ENCODE measurements around the gene PRR16. TPM values are rescaled to one million over a fixed set of nuclear protein-coding genes. Genes with fewer than 3 reads are reported as not detected.
"Not testable (repeated sequence)": the region's sequence is repeated elsewhere in the genome, so short reads cannot be mapped to it uniquely, and the experiment has no call there.

PRR16 gene
- total RNA-seq, 3 donors from 2014 or later, result not detected

DNA sequence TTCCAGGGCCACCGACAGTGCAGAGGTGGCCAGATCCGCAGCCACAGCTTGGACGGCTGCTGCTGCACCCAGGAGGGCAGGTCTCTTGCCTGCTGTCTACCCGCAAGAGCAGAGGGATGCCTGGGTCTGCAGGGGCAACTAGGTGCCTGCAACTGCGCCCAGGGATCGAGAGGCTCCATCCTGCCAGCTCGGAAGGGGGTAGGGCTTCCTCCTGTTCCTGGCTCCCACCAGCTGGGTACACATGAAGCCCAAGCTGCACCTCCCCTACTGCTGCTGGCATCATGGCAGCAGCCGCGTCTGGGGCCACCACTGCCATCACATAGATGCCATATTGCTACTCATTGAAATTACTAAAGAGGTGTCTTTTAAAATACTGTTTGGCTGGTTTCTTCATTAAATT, 12.7 kb upstream of the PRR16 start:
- H3K4me3 Mint-ChIP-seq, result no peak overlapping the region

GRCh38 chr5:120452471-120452870, 11.6 kb upstream of the PRR16 start:
- H3K36me3 Mint-ChIP-seq (ENCODE audit: insufficient read depth), result no peaks in the 10 kb centered on the region
- no peaks in the 10 kb centered on the region for H3K9me3 Mint-ChIP-seq
- no peak overlapping the region for H3K4me3 Mint-ChIP-seq
- no peak for DNase-seq
- ATAC-seq, result no peak
- H3K27me3 Mint-ChIP-seq (ENCODE audit: low read depth), result no peaks in the 10 kb centered on the region
- H3K4me1 Mint-ChIP-seq (ENCODE audit: low read depth), result no peaks in the 10 kb centered on the region

More for the DNA sequence above, 12.7 kb upstream of the PRR16 start:
- H3K9me3 Mint-ChIP-seq, result no peaks in the 10 kb centered on the region
- H3K4me1 Mint-ChIP-seq (ENCODE audit: low read depth), result no peaks in the 10 kb centered on the region
- no peaks in the 10 kb centered on the region for H3K36me3 Mint-ChIP-seq (ENCODE audit: insufficient read depth)
- H3K27me3 Mint-ChIP-seq (ENCODE audit: low read depth), result no peaks in the 10 kb centered on the region
- DNase-seq, result no peak
- peak in 1 of 2 donors; percentile 18 for ATAC-seq

- H3K4me1 Mint-ChIP-seq (ENCODE audit: low read depth), result peaks cover 4% of the 10 kb centered on the region
Observed at GRCh38 chr5:120454094-120454798, 9.9 kb upstream of the PRR16 start.

GRCh38 chr5:120456006-120456405, 8.1 kb upstream of the PRR16 start:
- no peaks in the 10 kb centered on the region for H3K36me3 Mint-ChIP-seq (ENCODE audit: insufficient read depth)
- no peak overlapping the region for H3K4me3 Mint-ChIP-seq
- DNase-seq, result no peak
- no peaks in the 10 kb centered on the region for H3K27me3 Mint-ChIP-seq (ENCODE audit: low read depth)
- ATAC-seq, result no peak
- H3K9me3 Mint-ChIP-seq, result no peaks in the 10 kb centered on the region
- peaks cover 4% of the 10 kb centered on the region for H3K4me1 Mint-ChIP-seq (ENCODE audit: low read depth)

More at GRCh38 chr5:120454094-120454798, 9.9 kb upstream of the PRR16 start:
- Mint-ChIP-seq H3K27me3 (ENCODE audit: low read depth) (no peaks in the 10 kb centered on the region), H3K9me3 (no peaks in the 10 kb centered on the region), H3K4me3 (no peak overlapping the region), H3K36me3 (ENCODE audit: insufficient read depth) (no peaks in the 10 kb centered on the region)
- ATAC-seq, result no peak
- no peak for DNase-seq

GRCh38 chr5:120457839-120458507, 6.1 kb upstream of the PRR16 start:
- no peak for DNase-seq
- Mint-ChIP-seq H3K4me3 (peak overlapping the region; percentile 69), H3K36me3 (ENCODE audit: insufficient read depth) (no peaks in the 10 kb centered on the region), H3K9me3 (no peaks in the 10 kb centered on the region), H3K27me3 (ENCODE audit: low read depth) (peaks cover 8% of the 10 kb centered on the region), H3K4me1 (ENCODE audit: low read depth) (peaks cover 4% of the 10 kb centered on the region)
- ATAC-seq, result peak; percentile 66 to 67

- H3K4me3 Mint-ChIP-seq, result peak overlapping the region; percentile 69
- not testable (repeated sequence) for H3K4me1 Mint-ChIP-seq (ENCODE audit: low read depth); ATAC-seq; H3K36me3 Mint-ChIP-seq (ENCODE audit: insufficient read depth); H3K9me3 Mint-ChIP-seq; DNase-seq
- H3K27me3 Mint-ChIP-seq (ENCODE audit: low read depth), result peaks cover 13% of the 10 kb centered on the region
Observed at GRCh38 chr5:120458508-120458847, 5.6 kb upstream of the PRR16 start.

GRCh38 chr5:120461251-120461650, 2.8 kb upstream of the PRR16 start:
- H3K4me1 Mint-ChIP-seq (ENCODE audit: low read depth), result peaks cover 14% of the 10 kb centered on the region
- no peak overlapping the region for H3K4me3 Mint-ChIP-seq
- ATAC-seq (no peak), DNase-seq (no peak)
- no peaks in the 10 kb centered on the region for H3K36me3 Mint-ChIP-seq (ENCODE audit: insufficient read depth)
- no peaks in the 10 kb centered on the region for H3K9me3 Mint-ChIP-seq
- peaks cover 33% of the 10 kb centered on the region for H3K27me3 Mint-ChIP-seq (ENCODE audit: low read depth)

DNA sequence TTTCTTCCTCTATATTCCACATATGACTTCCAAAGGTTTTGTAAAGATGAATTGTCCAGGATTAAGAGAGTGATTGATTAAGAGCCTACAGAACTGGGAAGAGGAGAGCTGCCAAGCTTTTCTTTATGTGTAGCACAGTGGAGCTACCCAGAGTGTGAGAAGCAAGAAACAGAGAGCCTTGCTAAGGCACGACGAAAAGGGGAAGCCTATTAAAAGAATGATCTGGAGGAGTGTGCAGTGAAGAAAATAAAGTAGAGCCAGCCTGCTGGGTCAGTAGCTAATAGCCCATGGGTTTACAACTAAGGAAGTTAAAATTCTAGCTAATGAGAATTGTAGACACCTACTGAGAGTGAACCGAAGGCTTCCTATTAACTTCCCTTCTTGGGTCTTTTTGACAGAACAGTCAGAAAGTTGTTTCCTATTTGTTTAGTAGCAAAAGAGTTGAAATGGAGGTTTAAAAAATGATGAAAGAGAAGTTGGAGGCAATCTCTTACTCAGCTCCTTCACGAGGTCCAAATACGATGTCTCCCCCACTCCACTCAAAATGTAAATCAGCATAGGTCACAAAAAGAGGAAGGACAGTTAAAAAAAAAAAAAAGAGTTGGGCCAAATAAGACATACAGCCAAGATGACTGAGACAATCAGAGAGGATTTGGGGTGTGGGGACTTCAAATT, 957 bp upstream of the PRR16 start:
- peaks cover 36% of the 10 kb centered on the region for H3K27me3 Mint-ChIP-seq (ENCODE audit: low read depth)
- peaks cover 10% of the 10 kb centered on the region for H3K4me1 Mint-ChIP-seq (ENCODE audit: low read depth)
- H3K4me3 Mint-ChIP-seq, result peak overlapping the region; percentile 39
- DNase-seq (no peak), ATAC-seq (no peak)
- H3K36me3 Mint-ChIP-seq (ENCODE audit: insufficient read depth), result no peaks in the 10 kb centered on the region
- no peaks in the 10 kb centered on the region for H3K9me3 Mint-ChIP-seq

GRCh38 chr5:120464627-120465435, 731 bp downstream of the PRR16 start:
- H3K27me3 Mint-ChIP-seq (ENCODE audit: low read depth), result peaks cover 36% of the 10 kb centered on the region

DNA sequence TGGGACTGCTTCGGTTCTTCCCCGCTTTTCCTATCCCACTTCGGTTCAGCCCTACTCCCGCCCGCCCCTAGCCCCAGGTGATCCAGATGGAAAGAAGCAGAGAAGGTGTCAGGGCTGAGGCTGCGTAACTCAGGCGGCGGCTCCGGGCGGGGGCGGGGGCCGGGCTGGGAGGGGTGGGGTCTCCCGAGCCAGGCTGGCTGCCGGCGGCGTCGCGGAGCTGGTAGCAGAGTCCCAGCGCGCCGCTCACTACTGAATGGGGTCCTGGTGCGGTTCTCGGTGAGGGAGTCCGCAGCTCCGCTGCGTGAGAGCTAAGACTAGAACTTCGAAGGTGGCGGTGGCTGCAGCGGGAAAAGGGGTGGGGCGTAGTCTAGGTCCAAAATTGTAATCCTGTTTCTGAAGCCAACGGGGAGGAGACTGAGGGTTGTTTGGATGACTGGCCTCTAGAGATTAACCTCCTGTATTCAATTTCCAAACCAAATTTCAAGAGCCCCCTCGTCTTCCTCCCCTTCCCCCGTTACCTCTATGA, 1.4 kb downstream of the PRR16 start:
- H3K27me3 Mint-ChIP-seq (ENCODE audit: low read depth), result peaks cover 36% of the 10 kb centered on the region
- no peak for DNase-seq
- peak overlapping the region; percentile 69 for H3K4me3 Mint-ChIP-seq

More at GRCh38 chr5:120464627-120465435, 731 bp downstream of the PRR16 start:
- ATAC-seq (peak; percentile 16 to 22), DNase-seq (no peak)
- no peaks in the 10 kb centered on the region for H3K36me3 Mint-ChIP-seq (ENCODE audit: insufficient read depth)
- no peaks in the 10 kb centered on the region for H3K9me3 Mint-ChIP-seq
- H3K4me3 Mint-ChIP-seq, result peak overlapping the region; percentile 69
- peaks cover 10% of the 10 kb centered on the region for H3K4me1 Mint-ChIP-seq (ENCODE audit: low read depth)

GRCh38 chr5:120466341-120467006, 2.4 kb downstream of the PRR16 start:
- ATAC-seq, result no peak
- Mint-ChIP-seq H3K27me3 (ENCODE audit: low read depth) (peaks cover 36% of the 10 kb centered on the region), H3K4me1 (ENCODE audit: low read depth) (peaks cover 10% of the 10 kb centered on the region), H3K9me3 (no peaks in the 10 kb centered on the region), H3K4me3 (no peak overlapping the region), H3K36me3 (ENCODE audit: insufficient read depth) (no peaks in the 10 kb centered on the region)
- no peak for DNase-seq

More for the DNA sequence above, 1.4 kb downstream of the PRR16 start:
- Mint-ChIP-seq H3K36me3 (ENCODE audit: insufficient read depth) (no peaks in the 10 kb centered on the region), H3K9me3 (no peaks in the 10 kb centered on the region), H3K4me1 (ENCODE audit: low read depth) (peaks cover 10% of the 10 kb centered on the region)
- peak in 1 of 2 donors; percentile 39 for ATAC-seq

- no peaks in the 10 kb centered on the region for H3K4me1 Mint-ChIP-seq (ENCODE audit: low read depth)
- H3K27me3 Mint-ChIP-seq (ENCODE audit: low read depth), result no peaks in the 10 kb centered on the region
- no peak for DNase-seq
- H3K4me3 Mint-ChIP-seq, result no peak overlapping the region
- ATAC-seq, result no peak
- H3K36me3 Mint-ChIP-seq (ENCODE audit: insufficient read depth), result no peaks in the 10 kb centered on the region
- H3K9me3 Mint-ChIP-seq, result no peaks in the 10 kb centered on the region
Observed at GRCh38 chr5:120471971-120472370, 7.9 kb downstream of the PRR16 start.

- Mint-ChIP-seq H3K36me3 (ENCODE audit: insufficient read depth) (no peaks in the 10 kb centered on the region), H3K4me3 (no peak overlapping the region), H3K4me1 (ENCODE audit: low read depth) (no peaks in the 10 kb centered on the region), H3K9me3 (no peaks in the 10 kb centered on the region), H3K27me3 (ENCODE audit: low read depth) (no peaks in the 10 kb centered on the region)
- no peak for ATAC-seq
- DNase-seq, result no peak
Observed at GRCh38 chr5:120472911-120473310, 8.8 kb downstream of the PRR16 start.

All from activated T-cell treated with anti-CD3 and anti-CD28 coated beads, Interleukin-2, amount 50 U/mL, for 4 hours (primary cell).